Spleen (tissue), 11 donors: ENCODE results near the gene BCAR3. TPM values are rescaled to one million over a fixed set of nuclear protein-coding genes. Genes with fewer than 3 reads are reported as not detected.
"Not testable (repeated sequence)": the region's sequence is repeated elsewhere in the genome, so short reads cannot be mapped to it uniquely, and the experiment has no call there.

Source experiments
- DNase-seq: peaks from one replicate; pipeline ENCODE4 v3.0.0-alpha.2; 2020
- H3K27ac ChIP-seq, 8 donors: fragments of 200-600 bp; sonication (generic) in 7 of 8; 1 replicate in 4 of 8; 2 replicates in 4 of 8; pipeline versions ENCODE4 v1.5.0 to v1.8.0; 2016 to 2021; ENCODE audit warnings: inconsistent platforms in 4 of 8, mild to moderate bottlenecking in 4 of 8, moderate library complexity in 1 of 8
- H3K27me3 ChIP-seq, 7 donors: fragments of 200-600 bp; sonication (generic) in 6 of 7; replicated peaks in 1 of 7; 1 replicate in 4 of 7; 2 replicates in 3 of 7; pipeline versions ENCODE4 v1.5.0 to v1.8.0; 2016 to 2021; ENCODE audit warnings: inconsistent platforms in 3 of 7, mild to moderate bottlenecking in 1 of 7
- H3K36me3 ChIP-seq, 6 donors: fragments of 200-600 bp; sonication (generic) in 5 of 6; 1 replicate in 4 of 6; 2 replicates in 2 of 6; pipeline versions ENCODE4 v1.5.0 to v1.8.0; 2016 to 2021; ENCODE audit warnings: inconsistent platforms in 2 of 6
- H3K4me1 ChIP-seq, 6 donors: fragments of 200-600 bp; sonication (generic) in 5 of 6; 1 replicate in 3 of 6; 2 replicates in 3 of 6; pipeline versions ENCODE4 v1.5.0 to v1.8.0; 2016 to 2021; ENCODE audit warnings: inconsistent platforms in 3 of 6
- H3K4me3 ChIP-seq, 8 donors: fragments of 200-600 bp; sonication (generic) in 7 of 8; 1 replicate in 4 of 8; 2 replicates in 4 of 8; pipeline versions ENCODE4 v1.5.0 to v1.8.0; 2016 to 2021; ENCODE audit warnings: inconsistent platforms in 4 of 8, mild to moderate bottlenecking in 4 of 8, moderate library complexity in 2 of 8
- H3K9me3 ChIP-seq, 8 donors: fragments of 200-600 bp; sonication (generic) in 7 of 8; 1 replicate in 4 of 8; 2 replicates in 4 of 8; pipeline versions ENCODE4 v1.5.0 to v1.8.0; 2016 to 2021; ENCODE audit warnings: inconsistent platforms in 4 of 8
- CTCF ChIP-seq, 11 experiments: fragments of 200-600 bp in 7 of 11; fragments of 450-650 bp in 4 of 11; sonication (generic) in 4 of 11; IDR thresholded peaks in 8 of 11; conservative IDR thresholded peaks in 3 of 11; 1 replicate in 7 of 11; 2 replicates in 4 of 11; pipeline versions ENCODE4 v1.4.0 to v1.8.0; 2016 to 2021; ENCODE audit warnings: antibody characterized with exemption in 11 of 11, inconsistent platforms in 4 of 11, mild to moderate bottlenecking in 1 of 11
- POLR2A ChIP-seq, 3 donors: fragments of 450-650 bp; IDR thresholded peaks; one replicate each; pipeline ENCODE4 v1.5.1; 2017; ENCODE audit warnings: antibody characterized with exemption in 3 of 3, mild to moderate bottlenecking in 1 of 3
- POLR2AphosphoS5 ChIP-seq, 3 donors: sonication (generic); formaldehyde crosslinking; IDR thresholded peaks; one replicate each; pipeline ENCODE4 v1.5.1; 2017; ENCODE audit warnings: antibody characterized with exemption in 3 of 3
- WGBS, 5 donors: extraction: QIAGEN DNeasy Blood & Tissue Kit in 3 of 5; methylation state at CpG; one replicate each; pipeline versions ENCODE4 v1.1.5 to v1.1.7; 2013 to 2018; 5-methylcytosine and 5-hydroxymethylcytosine counted together
- intact Hi-C: fragments of 100-400 bp; cut with DNase I; formaldehyde crosslinking; loops from one replicate; pipeline ENCODE4 v1.15.0; 2023; ENCODE audit warnings: low total_unique reads
- polyA plus RNA-seq, 3 donors: library from polyadenylated mRNA; stranded (reverse); fragments of 200-250 nt; gene quantifications; one replicate each; pipeline ENCODE4 v1.2.1, GENCODE V29; 2013
- total RNA-seq, 7 donors: library from RNA; depleted of rRNA in 3 of 7; stranded (reverse); fragments of >200 nt in 3 of 7; fragmentation: NEBNext Ultra II Directional in 4 of 7; extraction: Animal tissue kit (Norgen Biotek cat#: 25700) in 4 of 7; gene quantifications; one replicate each; pipeline versions ENCODE4 v1.1.0 to v1.2.1, GENCODE V29; 2016 to 2021
- donor health status: healthy with polysubstance abuse.
- donor health status: DM: no; HTN: no; CAD: no; lungs with moderate emphysema.
- donor health status: DM: no; HTN: no; CAD: no.
- donor health status: Bipolar disorder and iron deficiency.
- donor health status: healthy.
- donor health status: DM: no; HTN: no; CAD: no.
- donor health status: DM: yes; HTN: yes; CAD: no.

Gene BCAR3
- total and polyA plus RNA-seq, 10 donors: 3.5 to 18.0 (median 11.8) TPM

- DNase-seq: no peak
- TF ChIP-seq POLR2A (IDR thresholded peaks at IDR 0.05) (no peak), POLR2AphosphoS5 (IDR thresholded peaks at IDR 0.05) (no peak), CTCF (IDR thresholded peaks at IDR 0.05 in 8 of 11, conservative IDR thresholded peaks at IDR 0.05 in 3 of 11) (no peak)
- H3K27ac ChIP-seq: no peak overlapping the region
- peaks cover 15 to 64% (median 42%) of the 10 kb centered on the region in 6 donors for H3K4me1 ChIP-seq
- WGBS, 5 donors: 55 to 78% (median 65%) methylated on average over 6 of the region's 6 CpGs
- no peaks in the 10 kb centered on the region for H3K9me3 ChIP-seq
- peaks cover 0 to 13% (median 0%) of the 10 kb centered on the region in 7 donors for H3K27me3 ChIP-seq
- no peak overlapping the region for H3K4me3 ChIP-seq
- intact Hi-C loops: no loop called here
- peaks cover 0 to 13% (median 0%) of the 10 kb centered on the region in 6 donors for H3K36me3 ChIP-seq
Observed at GRCh38 chr1:93676427-93676826, 5.2 kb downstream of the BCAR3 start.

- H3K27ac ChIP-seq: no peak overlapping the region
- TF ChIP-seq POLR2A (IDR thresholded peaks at IDR 0.05) (no peak), POLR2AphosphoS5 (IDR thresholded peaks at IDR 0.05) (no peak), CTCF (IDR thresholded peaks at IDR 0.05 in 8 of 11, conservative IDR thresholded peaks at IDR 0.05 in 3 of 11) (no peak)
- no peaks in the 10 kb centered on the region for H3K9me3 ChIP-seq
- peaks cover 16 to 64% (median 44%) of the 10 kb centered on the region in 6 donors for H3K4me1 ChIP-seq
- no peak overlapping the region for H3K4me3 ChIP-seq
- intact Hi-C loops: no loop called here
- H3K27me3 ChIP-seq: peaks cover 0 to 8% (median 0%) of the 10 kb centered on the region in 7 donors
- 88 to 94% (median 92%) methylated on average over 5 of the region's 5 CpGs for WGBS, 5 donors
- peaks cover 0 to 13% (median 0%) of the 10 kb centered on the region in 6 donors for H3K36me3 ChIP-seq
- DNase-seq: no peak
Observed at GRCh38 chr1:93675931-93676330, 5.7 kb downstream of the BCAR3 start.

- Histone ChIP-seq H3K4me1 (peaks cover 19 to 64% (median 46%) of the 10 kb centered on the region in 6 donors), H3K4me3 (no peak overlapping the region), H3K9me3 (no peaks in the 10 kb centered on the region), H3K27me3 (peaks cover 0 to 2% (median 0%) of the 10 kb centered on the region in 7 donors), H3K27ac (no peak overlapping the region), H3K36me3 (peaks cover 0 to 13% (median 0%) of the 10 kb centered on the region in 6 donors)
- intact Hi-C loops: no loop called here
- WGBS, 5 donors: 58 to 77% (median 75%) methylated on average over 3 of the region's 3 CpGs
- DNase-seq: no peak
- TF ChIP-seq POLR2AphosphoS5 (IDR thresholded peaks at IDR 0.05) (no peak), CTCF (IDR thresholded peaks at IDR 0.05 in 8 of 11, conservative IDR thresholded peaks at IDR 0.05 in 3 of 11) (no peak)
Observed at GRCh38 chr1:93675271-93675670, 6.4 kb downstream of the BCAR3 start.

GRCh38 chr1:93674071-93674470, 7.6 kb downstream of the BCAR3 start:
- H3K27ac ChIP-seq, H3K4me3 ChIP-seq, intact Hi-C loops, H3K27me3 ChIP-seq, DNase-seq, H3K9me3 ChIP-seq: not testable (repeated sequence)
- WGBS, 5 donors: 84 to 96% (median 86%) methylated on average over 6 of the region's 6 CpGs
- Histone ChIP-seq H3K36me3 (peaks cover 0 to 13% (median 0%) of the 10 kb centered on the region in 6 donors), H3K4me1 (peaks cover 21 to 64% (median 45%) of the 10 kb centered on the region in 6 donors)
